NCI-H1930 (cell line): ENCODE measurements around the gene MCM7.

ENCODE experiments used
- DNase-seq, 2 experiments: peaks; one replicate each; lab custom pipeline; 2025; lab: John Stamatoyannopoulos, UW

MCM7 gene

GRCh38 chr7:100093925-100094486 is 7.2 kb downstream of the MCM7 start:
- DNase-seq, result no peak

DNA sequence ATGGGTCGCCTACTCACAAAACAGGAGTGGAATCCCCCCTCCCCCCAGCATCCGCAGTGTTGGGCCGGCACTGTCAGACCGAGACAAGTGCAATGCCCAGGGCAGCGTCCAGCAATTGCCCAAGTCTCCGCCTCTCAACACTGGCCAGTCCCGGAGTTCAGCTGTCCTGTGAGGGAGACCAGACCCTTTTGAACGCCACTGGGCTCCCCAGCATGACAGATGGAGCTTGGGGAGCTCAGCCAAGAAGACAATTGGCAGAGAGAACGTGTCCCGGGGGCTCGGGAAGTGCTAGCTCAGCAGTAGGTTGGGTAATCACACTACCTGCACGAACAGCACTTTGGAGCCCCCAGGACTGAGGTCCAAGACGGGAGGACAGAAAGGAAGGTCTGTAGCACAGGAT is 7.7 kb downstream of the MCM7 start:
- no peak for DNase-seq

DNA sequence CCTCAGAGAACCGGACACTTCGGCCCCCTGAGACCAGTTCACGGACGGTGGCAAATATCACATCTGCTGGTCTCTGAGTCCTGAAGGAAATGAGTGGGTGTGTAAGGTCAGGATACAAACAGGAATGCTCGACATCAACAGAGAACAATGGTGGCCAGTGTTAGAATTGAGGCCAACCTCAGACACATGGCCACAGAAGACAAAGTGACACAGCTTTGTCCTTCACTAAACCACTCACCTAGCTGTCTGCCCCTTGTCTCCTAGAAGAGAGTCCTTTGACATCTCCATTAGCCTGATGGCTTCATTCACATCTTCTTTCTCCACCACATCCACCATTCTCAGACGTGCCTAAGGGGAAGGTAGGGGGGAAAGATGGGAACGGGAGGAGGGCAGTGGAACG is 8.1 kb downstream of the MCM7 start:
- DNase-seq, result no peak

- no peak for DNase-seq
Measured at GRCh38 chr7:100091411-100092181, 9.6 kb downstream of the MCM7 start.

DNA sequence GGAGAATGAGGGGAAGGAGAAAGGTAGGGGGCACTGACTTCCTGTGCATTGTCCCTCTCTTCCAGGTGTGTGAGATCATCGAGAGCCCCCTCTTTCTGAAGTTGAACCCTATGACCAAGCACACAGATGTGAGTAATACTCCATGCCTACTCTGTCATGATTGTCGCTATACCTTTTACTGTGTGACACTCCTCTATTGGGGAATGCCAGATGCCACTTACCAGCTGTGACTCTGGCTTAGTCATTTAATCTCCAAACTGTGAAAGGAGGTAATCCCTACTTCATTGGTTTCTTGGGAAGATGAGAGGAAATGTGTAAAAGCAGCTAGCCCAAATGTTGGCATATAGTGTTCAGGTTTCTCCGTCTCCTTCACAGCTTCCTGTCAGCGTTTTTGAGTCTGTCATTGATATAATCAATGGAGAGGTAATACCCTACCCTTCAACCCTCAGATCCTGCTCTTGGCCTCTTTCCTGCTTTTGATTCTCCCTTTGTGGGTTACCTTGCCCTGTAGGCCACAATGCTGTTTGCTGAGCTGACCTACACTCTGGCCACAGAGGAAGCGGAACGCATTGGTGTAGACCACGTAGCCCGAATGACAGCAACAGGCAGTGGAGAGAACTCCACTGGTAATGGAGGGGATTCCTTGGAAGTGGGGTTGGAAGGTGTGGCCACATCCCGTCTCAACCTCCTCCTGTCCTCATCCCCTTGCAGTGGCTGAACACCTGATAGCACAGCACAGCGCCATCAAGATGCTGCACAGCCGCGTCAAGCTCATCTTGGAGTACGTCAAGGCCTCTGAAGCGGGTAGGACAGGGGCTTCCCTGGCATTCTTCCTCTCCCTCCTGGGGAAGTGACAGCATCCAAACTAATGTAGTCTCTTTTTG is 10.4 kb downstream of the MCM7 start:
- no peak for DNase-seq

GRCh38 chr7:100089458-100090196 is 11.6 kb downstream of the MCM7 start:
- DNase-seq, result no peak

GRCh38 chr7:100088621-100089457 is 12.4 kb downstream of the MCM7 start, which contains the start of gene COPS6:
Gene COPS6, plus strand, starts transcription at chr7:100088969. Its CDS starts 22 bp downstream, at chr7:100088991.
- peak; percentile 55 to 83 for DNase-seq

DNA sequence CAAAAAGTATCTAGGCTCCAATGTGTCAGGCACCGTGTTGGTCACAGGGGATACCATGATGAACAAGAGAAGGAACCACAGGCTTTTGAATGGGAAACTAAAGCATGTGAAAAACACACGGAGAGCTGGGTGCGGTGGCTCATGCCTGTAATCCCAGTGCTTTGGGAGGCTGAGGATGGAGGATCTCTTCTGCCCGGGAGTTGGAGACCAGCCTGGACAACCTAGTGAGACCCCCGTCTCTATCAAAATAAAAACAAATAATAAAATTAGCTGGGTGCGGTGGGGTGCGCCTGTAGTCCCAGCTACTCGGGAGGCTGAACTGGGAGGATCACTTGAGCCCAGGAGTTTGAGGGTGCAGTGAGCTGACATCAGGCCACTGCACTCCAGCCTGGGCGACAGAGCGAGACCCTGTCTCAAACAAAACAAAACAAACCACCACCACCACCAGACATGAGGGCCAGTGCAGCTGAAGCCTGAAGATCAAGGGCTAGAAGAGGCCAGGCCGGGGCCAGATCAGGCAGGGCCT is 13.0 kb downstream of the MCM7 start:
- no peak for DNase-seq

DNA sequence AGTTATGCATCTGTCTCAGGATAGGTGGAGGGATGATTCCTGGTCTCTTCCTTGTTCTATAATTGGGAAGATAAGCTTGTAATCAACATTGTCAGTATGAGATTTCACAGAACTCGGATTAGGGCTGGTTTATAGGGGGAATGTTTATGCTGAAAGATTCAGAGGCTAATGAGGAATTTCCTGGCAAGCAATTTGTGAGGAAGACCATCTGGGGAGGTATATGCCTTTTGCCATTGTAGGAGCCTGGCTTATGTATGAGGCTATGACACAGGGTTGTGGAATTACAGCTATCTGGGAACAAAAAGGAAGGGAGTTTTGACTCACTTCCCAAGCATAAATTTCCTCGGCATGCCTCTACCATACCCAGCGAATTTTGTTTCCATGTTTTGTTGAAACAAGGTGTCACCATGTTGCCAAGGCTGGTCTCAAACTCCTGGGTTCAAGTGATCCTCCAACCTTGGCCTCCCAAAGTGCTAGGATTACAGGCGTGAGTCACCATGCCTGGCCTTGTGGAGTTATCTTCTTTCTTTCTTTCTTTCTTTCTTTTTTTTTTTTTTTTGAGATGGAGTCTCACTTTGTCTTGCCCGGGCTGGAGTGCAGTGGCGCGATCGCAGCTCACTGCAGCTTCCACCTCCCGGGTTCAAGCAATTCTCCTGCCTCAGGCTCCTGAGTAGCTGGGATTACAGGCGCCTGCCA is 14.0 kb downstream of the MCM7 start:
- DNase-seq, result no peak

- DNase-seq, result no peak
Measured at GRCh38 chr7:100085515-100085914, 15.7 kb downstream of the MCM7 start.

DNA sequence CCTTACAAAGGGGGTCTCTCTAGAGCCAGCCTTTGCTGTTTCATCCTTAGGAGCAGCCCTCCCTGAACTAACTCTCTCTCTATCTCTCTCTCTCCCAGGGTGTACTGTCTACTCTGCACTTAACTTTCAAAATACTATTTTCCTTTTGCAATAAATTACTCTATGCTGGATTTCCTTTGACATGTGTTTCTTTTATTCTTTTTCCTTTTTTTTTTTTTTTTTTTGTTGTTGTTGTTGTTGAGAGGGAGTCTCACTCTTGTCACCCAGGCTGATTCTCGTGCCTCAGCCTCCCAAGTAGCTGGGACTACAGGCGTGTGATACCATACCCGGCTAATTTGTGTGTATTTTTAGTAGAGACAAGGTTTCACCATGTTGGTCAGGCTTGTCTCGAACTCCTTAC is 18.2 kb downstream of the MCM7 start:
- no peak for DNase-seq

DNA sequence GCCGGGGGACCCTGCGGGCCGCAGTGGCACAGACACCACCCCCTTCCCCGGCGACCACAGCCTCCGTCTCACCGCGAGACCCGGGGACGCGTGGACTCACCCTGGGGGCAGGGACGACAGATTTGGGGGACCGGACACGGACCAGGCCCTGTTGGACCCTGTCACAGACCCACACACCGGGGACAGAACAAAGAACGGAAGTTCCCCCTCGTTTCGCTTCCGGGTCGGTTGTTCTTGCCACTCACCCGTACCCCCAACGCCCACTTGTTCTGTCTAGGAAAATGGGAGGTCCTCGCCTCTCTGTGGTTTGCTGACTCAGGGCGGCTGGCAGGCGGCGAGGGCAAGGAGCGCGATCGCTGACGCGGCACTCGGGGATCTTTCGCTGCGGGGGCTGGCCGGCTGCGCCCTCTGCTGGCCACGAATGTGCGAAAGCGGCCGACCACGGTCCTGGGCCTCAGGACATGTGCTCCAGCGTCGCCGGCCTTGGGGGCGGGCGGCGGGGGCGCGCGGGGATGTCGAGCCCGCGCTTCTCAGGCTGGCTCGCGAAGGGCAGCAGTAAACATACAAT is 19.6 kb downstream of the MCM7 start, which contains the start of gene ZNF3:
TSS of gene ZNF3 (minus strand) at position 189 of the 568 bp plus-strand sequence. CDS start 4,366 bp downstream, outside the sequence.
- DNase-seq, result peak; percentile 99

DNA sequence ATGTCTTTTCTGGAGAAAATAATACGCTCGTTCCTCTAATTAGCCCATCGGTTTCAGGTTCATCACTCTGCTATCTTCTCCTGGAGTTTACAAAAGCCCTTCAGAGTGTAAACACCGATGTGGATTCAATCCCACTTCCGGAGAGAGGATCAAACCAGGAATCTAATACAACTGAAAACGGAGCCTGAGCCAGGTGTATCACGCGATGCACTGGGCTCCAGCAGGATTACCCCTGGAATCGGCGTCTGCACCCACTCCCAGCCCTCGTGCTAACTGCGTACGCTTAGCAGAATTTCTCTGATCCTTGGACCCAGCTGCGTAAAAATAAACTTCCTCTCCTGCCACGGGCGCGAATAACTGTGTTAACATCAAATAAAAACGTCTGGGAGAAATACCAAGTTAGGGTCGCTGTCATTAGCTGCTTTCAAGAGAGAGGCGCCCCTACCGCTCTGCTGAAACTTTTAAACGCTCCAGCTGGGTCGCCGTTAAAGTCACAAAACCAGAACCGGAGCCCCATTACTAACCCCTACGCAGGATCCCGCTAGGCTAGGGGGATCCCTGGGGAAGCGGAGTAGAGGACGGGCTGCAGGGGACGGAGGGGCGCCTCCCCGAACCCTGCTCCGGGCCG is 20.2 kb downstream of the MCM7 start:
- DNase-seq, result peak in 1 of 2 experiments; percentile 27

GRCh38 chr7:100079024-100079560 is 22.1 kb downstream of the MCM7 start:
- DNase-seq, result no peak

DNA sequence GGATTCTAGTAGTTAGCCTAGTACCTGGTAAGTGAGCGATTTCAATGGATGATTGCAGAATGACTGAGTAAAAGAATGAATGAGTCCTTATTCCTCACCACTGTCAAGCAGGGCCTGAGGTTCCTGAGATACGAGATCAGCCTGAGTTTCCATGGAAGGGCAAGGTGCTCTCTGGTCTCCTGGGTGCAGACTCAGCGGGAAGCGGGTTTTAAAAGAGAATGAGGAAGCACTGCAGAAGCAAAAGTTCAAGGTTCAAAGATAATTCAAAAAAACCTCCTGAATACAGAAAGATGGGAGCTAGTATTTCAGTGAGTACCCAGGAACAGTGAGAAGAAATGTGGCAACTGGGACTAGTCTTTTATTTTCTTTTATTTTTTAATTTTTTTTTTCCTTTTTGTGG is 24.0 kb downstream of the MCM7 start:
- no peak for DNase-seq

DNA sequence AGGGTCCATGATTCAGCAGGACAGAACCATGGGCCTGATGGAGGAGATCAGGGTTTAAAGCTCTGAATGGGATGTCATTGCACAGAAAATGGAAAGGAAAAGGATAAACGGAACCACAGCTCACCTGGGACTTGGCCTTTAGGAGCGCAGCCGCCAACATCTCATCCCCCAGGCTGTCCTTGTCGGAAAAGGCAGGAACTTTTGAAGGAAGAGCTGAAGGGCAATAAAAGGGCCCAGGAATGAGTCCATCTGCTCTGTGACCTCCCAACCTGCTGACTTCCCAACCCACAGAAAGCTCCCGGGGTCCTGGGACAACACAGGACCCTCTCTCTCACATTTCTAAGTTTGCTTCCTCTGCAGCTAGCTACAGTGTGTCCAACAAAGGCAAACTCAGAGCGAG is 25.8 kb downstream of the MCM7 start:
- no peak for DNase-seq

DNA sequence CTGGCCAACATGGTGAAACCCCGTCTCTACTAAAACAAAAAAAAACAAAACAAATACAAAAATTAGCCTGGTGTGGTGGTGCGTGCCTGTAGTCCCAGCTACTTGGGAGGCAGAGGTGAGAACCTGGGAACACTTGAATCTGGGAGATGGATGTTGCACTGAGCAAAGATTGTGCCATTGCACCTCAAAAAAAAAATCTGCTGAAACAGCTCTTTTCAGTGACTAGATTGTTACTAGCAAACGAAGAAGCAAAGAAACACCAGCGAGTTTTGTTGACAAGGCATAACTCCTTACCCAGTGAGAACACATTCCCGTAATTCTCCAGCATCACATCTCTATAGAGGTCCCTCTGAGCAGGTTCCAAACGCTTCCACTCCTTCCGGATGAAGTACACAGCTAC is 26.4 kb downstream of the MCM7 start:
- no peak for DNase-seq

- DNase-seq, result no peak
Measured at GRCh38 chr7:100072462-100072861, 28.7 kb downstream of the MCM7 start.
